H54 (cell line): ENCODE results near the gene CCDC102A.
A peak's percentile ranks its signal among the peaks of the same experiment; 100 is the strongest.

Source experiments
- DNase-seq: peaks from one replicate; pipeline ENCODE4 v3.0.0; 2011; ENCODE audit warnings: low spot score, mixed read lengths; ENCODE audit not compliant: insufficient read length
- FAIRE-seq: peaks from 3 replicates; lab custom pipeline; 2011; peaks lifted over from hg19 to GRCh38; lab: Jason Lieb, UNC
- POLR2A ChIP-seq: IDR thresholded peaks from 2 replicates; pipeline ENCODE4 v1.6.1; 2011; ENCODE audit warnings: low read depth, mild to moderate bottlenecking, low read length

CCDC102A gene

GRCh38 chr16:57536306-57537193, at the start of gene CCDC102A:
Gene CCDC102A, minus strand, starts transcription at chr16:57536571. Its CDS starts 7,394 bp downstream, at chr16:57529177.
- DNase-seq (no peak), FAIRE-seq (no peak)
- no peak for TF ChIP-seq POLR2A

GRCh38 chr16:57585051-57585687, 48.8 kb upstream of the CCDC102A start:
- FAIRE-seq (no peak), DNase-seq (no peak)
- TF ChIP-seq POLR2A = no peak

- FAIRE-seq (no peak), DNase-seq (no peak)
- TF ChIP-seq POLR2A = no peak
Measured at GRCh38 chr16:57579361-57579665, 42.9 kb upstream of the CCDC102A start.

GRCh38 chr16:57578521-57579360, 42.4 kb upstream of the CCDC102A start:
- FAIRE-seq = no peak
- TF ChIP-seq POLR2A = no peak
- DNase-seq = no peak

GRCh38 chr16:57577691-57578224, 41.4 kb upstream of the CCDC102A start:
- FAIRE-seq = no peak
- no peak for TF ChIP-seq POLR2A
- DNase-seq = no peak

GRCh38 chr16:57577214-57577613, 40.8 kb upstream of the CCDC102A start:
- FAIRE-seq (no peak), DNase-seq (no peak)
- TF ChIP-seq POLR2A = no peak

GRCh38 chr16:57576429-57576870, 40.1 kb upstream of the CCDC102A start:
- FAIRE-seq (no peak), DNase-seq (peak; percentile 54)
- no peak for TF ChIP-seq POLR2A

- FAIRE-seq (no peak), DNase-seq (no peak)
- TF ChIP-seq POLR2A = no peak
Measured at GRCh38 chr16:57575468-57576277, 39.3 kb upstream of the CCDC102A start.

GRCh38 chr16:57574646-57575467, 38.5 kb upstream of the CCDC102A start:
- TF ChIP-seq POLR2A = no peak
- no peak for DNase-seq
- no peak for FAIRE-seq

GRCh38 chr16:57574086-57574485, 37.7 kb upstream of the CCDC102A start:
- DNase-seq (no peak), FAIRE-seq (no peak)
- no peak for TF ChIP-seq POLR2A

- no peak for TF ChIP-seq POLR2A
- DNase-seq (no peak), FAIRE-seq (no peak)
Measured at GRCh38 chr16:57572978-57573728, 36.8 kb upstream of the CCDC102A start.

GRCh38 chr16:57571098-57571497, 34.7 kb upstream of the CCDC102A start:
- TF ChIP-seq POLR2A = no peak
- DNase-seq = no peak
- no peak for FAIRE-seq
